Skeletal muscle satellite cell (primary cell): ENCODE data around the gene NGEF.

ENCODE experiments used
- H3K27me3 ChIP-seq: 2 replicates; pipeline ENCODE4 v1.7.0; 2013; ENCODE audit warnings: low read length; ENCODE audit not compliant: control insufficient read depth, insufficient read depth
- H3K36me3 ChIP-seq: 2 replicates; pipeline ENCODE4 v1.7.0; 2013; ENCODE audit warnings: mild to moderate bottlenecking, control low read depth, low read length; ENCODE audit not compliant: insufficient read depth
- H3K4me1 ChIP-seq: 2 replicates; pipeline ENCODE4 v1.7.0; 2013; ENCODE audit warnings: low read length; ENCODE audit not compliant: control insufficient read depth, insufficient read depth
- H3K4me2 ChIP-seq: 2 replicates; pipeline ENCODE4 v1.7.0; 2013; ENCODE audit warnings: mild to moderate bottlenecking, low read length
- H3K4me3 ChIP-seq: 2 replicates; pipeline ENCODE4 v1.7.0; 2013; ENCODE audit warnings: low read length
- H3K9ac ChIP-seq: 2 replicates; pipeline ENCODE4 v1.7.0; 2013; ENCODE audit warnings: mild to moderate bottlenecking, low read depth, low read length, moderate library complexity
- H3K9me3 ChIP-seq: replicated peaks from 2 replicates; pipeline ENCODE4 v1.7.0; 2013; ENCODE audit warnings: mild to moderate bottlenecking, control low read depth, low read length

Gene NGEF

DNA sequence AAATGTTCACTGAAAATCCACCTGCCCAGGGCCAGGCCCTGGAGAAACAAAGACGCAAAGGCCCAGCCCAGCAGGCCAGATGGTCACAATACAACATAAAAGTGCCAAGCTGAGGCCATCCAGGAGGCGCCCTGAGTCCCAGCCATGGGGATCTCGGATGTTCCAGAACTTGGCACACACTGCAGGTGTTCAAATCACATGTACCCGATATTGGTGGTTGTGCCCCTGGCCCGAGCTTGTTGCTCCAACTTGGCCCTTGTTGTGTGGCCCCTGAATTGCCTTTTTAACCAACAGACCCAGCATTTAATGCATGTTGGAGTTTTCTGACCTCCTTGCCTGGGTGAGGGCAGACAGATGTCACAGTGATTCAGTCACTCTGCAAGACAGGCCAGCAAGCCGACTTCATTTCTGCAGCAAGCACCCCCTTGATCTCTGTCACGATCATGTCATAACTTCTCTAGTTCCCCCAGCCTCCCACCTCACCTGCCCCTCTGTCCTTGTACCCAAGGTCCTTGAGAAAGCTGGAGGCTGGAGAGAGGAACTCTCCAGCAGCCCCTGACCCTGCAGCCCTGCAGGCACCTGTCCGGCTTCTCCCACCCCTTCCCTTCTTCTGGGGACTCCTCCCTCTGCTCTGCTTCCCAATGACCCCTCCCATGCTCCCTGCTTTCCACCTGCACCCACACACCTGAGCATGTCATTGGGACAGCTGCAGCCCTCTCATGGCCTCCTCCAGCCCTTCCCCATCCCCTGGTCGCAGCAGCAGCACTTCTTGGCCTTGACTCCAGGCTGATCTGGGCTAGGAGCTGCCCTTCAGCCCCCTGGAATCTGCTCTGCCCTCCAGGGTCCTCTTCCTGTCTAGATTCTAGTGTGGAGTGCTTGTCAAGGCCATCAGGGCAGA is 9.1 kb downstream of the NGEF start:
- no peaks in the 10 kb centered on the region for H3K36me3 ChIP-seq
- H3K4me2 ChIP-seq, result no peak overlapping the region
- no peaks in the 10 kb centered on the region for H3K9me3 ChIP-seq
- peaks cover 25% of the 10 kb centered on the region for H3K27me3 ChIP-seq
- no peak overlapping the region for H3K4me3 ChIP-seq
- no peaks in the 10 kb centered on the region for H3K4me1 ChIP-seq
- no peak overlapping the region for H3K9ac ChIP-seq

GRCh38 chr2:233002829-233003657 is 10.0 kb downstream of the NGEF start:
- H3K27me3 ChIP-seq, result peaks cover 25% of the 10 kb centered on the region
- H3K9me3 ChIP-seq, result no peaks in the 10 kb centered on the region
- H3K4me1 ChIP-seq, result no peaks in the 10 kb centered on the region
- no peaks in the 10 kb centered on the region for H3K36me3 ChIP-seq
- no peak overlapping the region for H3K4me3 ChIP-seq
- H3K4me2 ChIP-seq, result no peak overlapping the region
- no peak overlapping the region for H3K9ac ChIP-seq

DNA sequence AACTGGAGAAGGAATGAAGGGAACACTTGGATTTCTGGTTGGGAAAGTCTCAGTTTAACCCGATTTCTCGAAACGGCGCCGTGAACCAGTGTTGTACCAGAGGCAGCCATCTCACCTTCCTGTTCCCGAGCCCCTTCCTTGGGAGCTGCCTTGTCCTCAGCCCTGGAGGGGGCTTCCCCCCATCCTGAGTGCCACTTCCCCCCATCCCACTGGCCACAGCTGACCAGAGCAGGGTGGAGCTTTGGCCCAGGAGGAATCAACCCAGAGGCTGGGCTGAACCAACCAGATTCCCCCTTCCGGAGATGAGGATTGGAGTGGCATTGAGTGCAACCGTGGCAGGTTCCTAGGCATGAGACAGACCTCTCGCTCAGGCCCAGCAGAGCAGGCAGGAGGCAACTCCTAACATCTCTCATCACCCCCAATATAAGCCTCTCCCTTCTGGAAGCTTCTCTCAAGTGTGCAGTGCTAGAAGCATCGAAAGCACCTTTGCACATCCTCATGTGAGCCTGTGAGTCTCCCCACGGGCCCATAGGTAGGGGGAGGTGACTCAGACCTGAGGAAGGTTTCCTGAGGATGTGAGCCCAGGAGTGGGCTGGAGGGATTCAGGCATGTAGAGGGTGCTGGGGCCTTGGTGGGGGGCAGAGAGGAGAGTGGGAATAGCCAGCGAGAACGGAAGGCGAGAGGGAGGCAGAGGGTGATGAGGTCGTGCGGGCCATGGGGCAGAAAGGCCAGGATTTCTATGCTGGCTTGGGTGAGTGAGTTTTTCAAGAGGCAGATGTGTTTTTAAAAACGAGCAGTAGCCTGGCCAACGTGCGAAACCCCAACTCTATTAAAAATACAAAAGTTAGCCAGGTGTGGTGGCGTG is 11.9 kb downstream of the NGEF start:
- no peak overlapping the region for H3K4me3 ChIP-seq
- H3K4me2 ChIP-seq, result no peak overlapping the region
- no peaks in the 10 kb centered on the region for H3K36me3 ChIP-seq
- no peaks in the 10 kb centered on the region for H3K9me3 ChIP-seq
- no peaks in the 10 kb centered on the region for H3K4me1 ChIP-seq
- no peak overlapping the region for H3K9ac ChIP-seq
- H3K27me3 ChIP-seq, result peaks cover 22% of the 10 kb centered on the region

GRCh38 chr2:232999354-232999753 is 13.7 kb downstream of the NGEF start:
- H3K9ac ChIP-seq, result no peak overlapping the region
- H3K4me1 ChIP-seq, result no peaks in the 10 kb centered on the region
- no peaks in the 10 kb centered on the region for H3K36me3 ChIP-seq
- no peak overlapping the region for H3K4me2 ChIP-seq
- peaks cover 16% of the 10 kb centered on the region for H3K27me3 ChIP-seq
- no peaks in the 10 kb centered on the region for H3K9me3 ChIP-seq
- H3K4me3 ChIP-seq, result no peak overlapping the region

- no peak overlapping the region for H3K9ac ChIP-seq
- H3K36me3 ChIP-seq, result no peaks in the 10 kb centered on the region
- no peaks in the 10 kb centered on the region for H3K4me1 ChIP-seq
- no peak overlapping the region for H3K4me3 ChIP-seq
- H3K9me3 ChIP-seq, result no peaks in the 10 kb centered on the region
- H3K27me3 ChIP-seq, result peaks cover 8% of the 10 kb centered on the region
- no peak overlapping the region for H3K4me2 ChIP-seq
Measured at GRCh38 chr2:232998666-232998985, 14.4 kb downstream of the NGEF start.

DNA sequence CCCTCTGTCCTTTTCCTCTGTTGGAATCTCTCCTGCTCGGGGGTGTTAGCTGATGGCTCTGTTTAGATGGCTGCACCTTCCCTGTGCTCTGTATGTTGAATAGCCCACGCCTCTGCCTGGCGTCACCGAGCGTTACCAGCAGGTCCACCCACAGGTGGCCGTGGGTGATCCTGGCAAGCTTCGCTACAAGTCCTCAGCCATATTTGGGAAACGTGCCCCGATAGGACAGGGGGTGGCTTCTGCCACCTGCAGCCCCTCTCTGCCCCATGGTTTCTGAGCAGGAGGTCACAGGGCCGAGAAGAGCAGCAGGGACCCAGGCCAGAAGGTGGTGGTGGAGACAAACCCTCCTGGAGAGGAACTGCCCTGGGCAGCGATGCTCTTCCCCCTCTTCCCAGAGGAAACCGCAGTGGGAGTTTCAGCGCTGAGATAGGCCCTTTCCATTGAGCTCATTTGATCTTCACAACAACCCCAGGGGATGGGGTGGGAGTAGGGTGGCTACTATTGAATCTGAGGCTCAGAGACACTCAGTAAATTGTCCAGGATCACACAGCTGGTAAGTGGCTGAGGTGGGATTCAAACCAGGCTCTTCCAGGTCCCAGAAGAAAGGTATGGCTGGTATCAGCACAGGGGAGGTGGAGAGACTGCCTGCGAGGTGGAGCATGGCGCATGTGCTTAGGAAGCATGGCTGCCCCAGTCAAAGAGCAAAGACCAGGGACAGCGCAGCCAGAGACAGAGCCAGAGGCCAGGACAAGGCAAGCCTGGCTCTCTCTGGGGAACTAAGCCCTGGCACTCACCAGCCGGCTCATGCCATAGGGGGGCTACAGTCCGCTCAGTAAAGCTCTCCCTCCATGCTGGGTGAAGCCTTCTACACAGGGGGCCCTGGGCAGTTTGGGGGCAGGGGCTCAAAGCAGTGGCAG is 15.0 kb downstream of the NGEF start:
- no peaks in the 10 kb centered on the region for H3K9me3 ChIP-seq
- H3K4me2 ChIP-seq, result no peak overlapping the region
- H3K27me3 ChIP-seq, result peaks cover 4% of the 10 kb centered on the region
- H3K36me3 ChIP-seq, result no peaks in the 10 kb centered on the region
- no peak overlapping the region for H3K9ac ChIP-seq
- H3K4me1 ChIP-seq, result no peaks in the 10 kb centered on the region
- H3K4me3 ChIP-seq, result no peak overlapping the region

DNA sequence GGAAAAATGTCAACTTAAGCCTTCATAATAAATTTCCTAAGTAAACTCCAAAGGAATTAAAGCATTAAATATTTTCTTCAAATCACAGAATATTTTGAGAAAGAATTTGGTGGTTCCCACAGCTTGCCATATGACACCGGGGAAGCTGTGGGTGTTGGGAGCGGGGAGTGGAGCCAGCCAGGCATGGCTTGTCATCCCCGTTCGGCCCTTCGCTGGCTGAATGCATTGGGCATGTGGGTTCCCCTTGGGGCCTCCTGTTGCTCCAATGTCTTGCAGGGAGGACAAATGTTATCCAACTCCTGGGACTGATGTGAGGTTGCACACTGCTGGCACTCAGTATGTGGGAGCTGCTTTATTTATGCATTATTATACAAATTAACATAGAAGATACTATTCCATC is 18.6 kb downstream of the NGEF start:
- Histone ChIP-seq H3K36me3 (no peaks in the 10 kb centered on the region), H3K4me2 (no peak overlapping the region), H3K9ac (no peak overlapping the region), H3K9me3 (no peaks in the 10 kb centered on the region), H3K27me3 (no peaks in the 10 kb centered on the region), H3K4me1 (no peaks in the 10 kb centered on the region), H3K4me3 (no peak overlapping the region)

DNA sequence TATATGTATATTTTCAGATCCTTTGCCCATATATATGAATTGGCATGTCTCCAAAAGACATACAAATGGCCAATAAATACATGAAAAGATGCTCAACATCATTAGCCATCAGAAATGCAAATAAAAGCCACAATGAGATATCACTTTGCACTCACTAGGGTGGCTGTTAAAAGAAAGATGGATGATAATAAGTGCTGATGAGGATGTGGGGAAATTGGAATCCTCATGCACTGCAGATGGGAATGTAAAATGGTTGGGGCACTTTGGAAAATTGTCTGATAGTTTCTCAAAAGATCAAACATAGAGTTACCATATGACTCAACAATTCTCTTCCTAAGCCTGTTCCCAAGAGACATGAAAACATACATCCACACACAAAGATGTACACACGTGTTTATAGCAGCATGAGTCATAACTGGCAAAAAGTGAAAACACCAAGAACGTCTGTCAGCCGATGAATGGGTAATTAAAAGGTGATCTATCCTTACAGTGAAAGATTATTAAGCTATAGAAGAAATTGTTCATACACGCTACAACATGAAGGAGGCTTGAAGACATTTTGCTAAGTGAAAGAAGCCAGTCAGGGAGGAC is 19.7 kb downstream of the NGEF start:
- no peak overlapping the region for H3K4me2 ChIP-seq
- no peaks in the 10 kb centered on the region for H3K9me3 ChIP-seq
- peaks cover 5% of the 10 kb centered on the region for H3K4me1 ChIP-seq
- no peak overlapping the region for H3K9ac ChIP-seq
- no peak overlapping the region for H3K4me3 ChIP-seq
- H3K36me3 ChIP-seq, result no peaks in the 10 kb centered on the region
- no peaks in the 10 kb centered on the region for H3K27me3 ChIP-seq

GRCh38 chr2:232986155-232986554 is 26.9 kb downstream of the NGEF start:
- H3K36me3 ChIP-seq, result no peaks in the 10 kb centered on the region
- H3K4me3 ChIP-seq, result no peak overlapping the region
- no peaks in the 10 kb centered on the region for H3K9me3 ChIP-seq
- H3K4me1 ChIP-seq, result peaks cover 16% of the 10 kb centered on the region
- H3K9ac ChIP-seq, result no peak overlapping the region
- H3K4me2 ChIP-seq, result no peak overlapping the region
- peaks cover 6% of the 10 kb centered on the region for H3K27me3 ChIP-seq

DNA sequence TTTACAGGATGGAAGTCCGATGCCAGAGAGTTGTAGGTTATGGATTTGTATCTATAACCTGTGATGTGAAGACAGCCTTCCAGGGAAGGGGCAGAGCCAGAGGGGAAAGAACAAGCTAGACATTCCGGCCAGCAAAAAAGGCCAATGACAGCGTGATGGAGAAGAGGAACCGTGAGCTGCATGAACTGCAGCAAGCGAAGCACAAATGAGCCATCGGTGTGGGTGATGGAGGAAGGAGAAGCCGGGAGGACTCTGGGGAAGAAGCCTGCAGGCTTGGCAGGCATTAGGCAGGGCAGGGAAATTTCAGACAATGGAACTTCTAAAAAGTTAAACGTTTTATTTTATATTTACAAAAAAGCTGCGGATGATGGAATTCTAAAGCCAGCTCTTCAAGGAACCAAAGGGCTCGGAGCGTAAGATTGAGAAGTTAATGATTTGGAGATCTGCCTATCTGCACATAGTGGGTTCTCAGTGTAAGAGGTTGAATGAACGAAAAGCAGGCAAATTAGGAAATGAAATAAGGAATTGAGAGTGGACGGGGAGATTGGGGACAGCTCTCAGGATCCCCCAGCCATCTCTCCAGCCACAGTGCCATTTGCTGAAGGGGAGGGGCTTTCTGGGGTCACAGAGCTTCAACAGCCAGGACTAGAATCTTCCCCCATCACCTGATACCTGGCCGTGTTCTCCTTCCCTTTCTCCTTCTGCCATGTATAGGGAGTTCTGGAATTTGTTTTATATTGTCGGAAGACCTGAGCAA is 28.4 kb downstream of the NGEF start:
- Histone ChIP-seq H3K36me3 (no peaks in the 10 kb centered on the region), H3K4me3 (no peak overlapping the region), H3K4me2 (no peak overlapping the region)

More for the DNA sequence above, 28.4 kb downstream of the NGEF start:
- Histone ChIP-seq H3K9ac (no peak overlapping the region), H3K4me1 (peaks cover 29% of the 10 kb centered on the region), H3K9me3 (no peaks in the 10 kb centered on the region), H3K27me3 (peaks cover 6% of the 10 kb centered on the region)
